Panc1 (cell line): Measurements from ENCODE around the gene HNRNPR.

Experiments
- TCF7L2 ChIP-seq: IDR thresholded peaks from 2 replicates; pipeline ENCODE4 v1.6.1; 2011; ENCODE audit warnings: mild to moderate bottlenecking, low read depth, low read length, inconsistent platforms
- TF ChIP-seq, protein P1 (sequence below): fragments of 450-650 bp; IDR thresholded peaks from 2 replicates; pipeline ENCODE4 v1.5.1; 2017; ENCODE audit warnings: mild to moderate bottlenecking
- TF ChIP-seq, protein P2 (sequence below), 2 experiments: IDR thresholded peaks; 2 replicates each; pipeline ENCODE4 v1.6.1; 2011 to 2012; ENCODE audit warnings: low read depth in 2 of 2, control low read depth in 1 of 2, low read length in 1 of 2, mild to moderate bottlenecking in 1 of 2, moderate library complexity in 1 of 2; ENCODE audit not compliant: insufficient read depth in 1 of 2

DNA sequence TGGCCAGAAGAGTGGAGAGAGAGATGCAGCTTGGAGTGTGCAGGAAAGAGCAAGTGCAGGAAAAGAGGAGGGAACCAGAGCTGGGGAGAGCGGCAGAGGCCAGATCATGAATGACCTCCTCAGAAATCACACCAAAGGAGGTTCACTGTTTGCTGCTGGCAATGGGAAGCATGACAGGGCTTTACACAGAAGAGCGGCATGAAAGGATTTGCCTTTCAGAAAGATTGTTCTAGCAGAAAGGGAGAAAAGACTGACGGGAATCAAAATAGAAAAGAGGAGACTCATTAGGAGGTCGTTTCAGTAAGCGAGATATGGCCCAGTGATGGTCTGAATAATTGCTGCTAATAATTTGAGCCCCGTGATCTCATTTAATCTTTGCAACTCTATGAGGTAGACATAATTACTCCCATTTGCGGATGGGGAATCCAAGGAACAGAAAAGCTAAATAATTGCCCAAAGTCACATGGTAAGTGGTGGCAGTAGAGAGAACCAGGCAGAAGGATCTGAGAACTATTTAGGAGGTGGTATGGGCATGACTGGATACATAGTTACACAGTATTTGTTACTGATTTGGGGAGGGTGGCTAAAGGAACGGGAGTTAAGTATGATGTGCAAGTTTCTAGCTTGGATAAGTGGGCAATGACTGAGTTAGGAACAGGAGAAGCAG lies 12.5 kb upstream of the HNRNPR start:
- TF ChIP-seq TCF7L2 = no peak
- TF ChIP-seq, protein P1, sequence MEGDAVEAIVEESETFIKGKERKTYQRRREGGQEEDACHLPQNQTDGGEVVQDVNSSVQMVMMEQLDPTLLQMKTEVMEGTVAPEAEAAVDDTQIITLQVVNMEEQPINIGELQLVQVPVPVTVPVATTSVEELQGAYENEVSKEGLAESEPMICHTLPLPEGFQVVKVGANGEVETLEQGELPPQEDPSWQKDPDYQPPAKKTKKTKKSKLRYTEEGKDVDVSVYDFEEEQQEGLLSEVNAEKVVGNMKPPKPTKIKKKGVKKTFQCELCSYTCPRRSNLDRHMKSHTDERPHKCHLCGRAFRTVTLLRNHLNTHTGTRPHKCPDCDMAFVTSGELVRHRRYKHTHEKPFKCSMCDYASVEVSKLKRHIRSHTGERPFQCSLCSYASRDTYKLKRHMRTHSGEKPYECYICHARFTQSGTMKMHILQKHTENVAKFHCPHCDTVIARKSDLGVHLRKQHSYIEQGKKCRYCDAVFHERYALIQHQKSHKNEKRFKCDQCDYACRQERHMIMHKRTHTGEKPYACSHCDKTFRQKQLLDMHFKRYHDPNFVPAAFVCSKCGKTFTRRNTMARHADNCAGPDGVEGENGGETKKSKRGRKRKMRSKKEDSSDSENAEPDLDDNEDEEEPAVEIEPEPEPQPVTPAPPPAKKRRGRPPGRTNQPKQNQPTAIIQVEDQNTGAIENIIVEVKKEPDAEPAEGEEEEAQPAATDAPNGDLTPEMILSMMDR = no peak
- TF ChIP-seq, protein P2, sequence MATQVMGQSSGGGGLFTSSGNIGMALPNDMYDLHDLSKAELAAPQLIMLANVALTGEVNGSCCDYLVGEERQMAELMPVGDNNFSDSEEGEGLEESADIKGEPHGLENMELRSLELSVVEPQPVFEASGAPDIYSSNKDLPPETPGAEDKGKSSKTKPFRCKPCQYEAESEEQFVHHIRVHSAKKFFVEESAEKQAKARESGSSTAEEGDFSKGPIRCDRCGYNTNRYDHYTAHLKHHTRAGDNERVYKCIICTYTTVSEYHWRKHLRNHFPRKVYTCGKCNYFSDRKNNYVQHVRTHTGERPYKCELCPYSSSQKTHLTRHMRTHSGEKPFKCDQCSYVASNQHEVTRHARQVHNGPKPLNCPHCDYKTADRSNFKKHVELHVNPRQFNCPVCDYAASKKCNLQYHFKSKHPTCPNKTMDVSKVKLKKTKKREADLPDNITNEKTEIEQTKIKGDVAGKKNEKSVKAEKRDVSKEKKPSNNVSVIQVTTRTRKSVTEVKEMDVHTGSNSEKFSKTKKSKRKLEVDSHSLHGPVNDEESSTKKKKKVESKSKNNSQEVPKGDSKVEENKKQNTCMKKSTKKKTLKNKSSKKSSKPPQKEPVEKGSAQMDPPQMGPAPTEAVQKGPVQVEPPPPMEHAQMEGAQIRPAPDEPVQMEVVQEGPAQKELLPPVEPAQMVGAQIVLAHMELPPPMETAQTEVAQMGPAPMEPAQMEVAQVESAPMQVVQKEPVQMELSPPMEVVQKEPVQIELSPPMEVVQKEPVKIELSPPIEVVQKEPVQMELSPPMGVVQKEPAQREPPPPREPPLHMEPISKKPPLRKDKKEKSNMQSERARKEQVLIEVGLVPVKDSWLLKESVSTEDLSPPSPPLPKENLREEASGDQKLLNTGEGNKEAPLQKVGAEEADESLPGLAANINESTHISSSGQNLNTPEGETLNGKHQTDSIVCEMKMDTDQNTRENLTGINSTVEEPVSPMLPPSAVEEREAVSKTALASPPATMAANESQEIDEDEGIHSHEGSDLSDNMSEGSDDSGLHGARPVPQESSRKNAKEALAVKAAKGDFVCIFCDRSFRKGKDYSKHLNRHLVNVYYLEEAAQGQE (IDR thresholded peaks at IDR 0.05; ENCODE audit: insufficient read depth in 1 of 2, low read depth in 2 of 2, low read length in 1 of 2) = no peak
